Subcutaneous adipose tissue (tissue), 4 donors: Measurements from ENCODE around the gene SUMF1. TPM values are rescaled to one million over a fixed set of nuclear protein-coding genes. Genes with fewer than 3 reads are reported as not detected.

ENCODE experiments used
- CTCF ChIP-seq: fragments of 450-650 bp; IDR thresholded peaks from one replicate; pipeline ENCODE4 v1.5.1; 2016; ENCODE audit warnings: low read depth, mild to moderate bottlenecking, control low read depth, antibody characterized with exemption, moderate library complexity
- total RNA-seq, 4 donors: library from RNA; depleted of rRNA; stranded (reverse); fragments of >200 nt; gene quantifications; one replicate each; pipeline ENCODE4 v1.1.0, GENCODE V29; 2016

The SUMF1 gene
- total RNA-seq, 4 donors from 2014 or later: 44.3 to 102 (median 68.5) TPM

- TF ChIP-seq CTCF: no peak
Measured at GRCh38 chr3:4504340-4505261, 37.5 kb upstream of the SUMF1 start.

GRCh38 chr3:4503050-4503449 lies 36.0 kb upstream of the SUMF1 start:
- TF ChIP-seq CTCF: no peak

- no peak for TF ChIP-seq CTCF
Measured at GRCh38 chr3:4501927-4502326, 34.9 kb upstream of the SUMF1 start.

GRCh38 chr3:4501437-4501836 lies 34.4 kb upstream of the SUMF1 start:
- TF ChIP-seq CTCF: no peak

- no peak for TF ChIP-seq CTCF
Measured at GRCh38 chr3:4498446-4498845, 31.4 kb upstream of the SUMF1 start.

GRCh38 chr3:4497843-4498324 lies 30.8 kb upstream of the SUMF1 start:
- no peak for TF ChIP-seq CTCF

GRCh38 chr3:4497005-4497692 lies 30.1 kb upstream of the SUMF1 start:
- TF ChIP-seq CTCF: no peak
